ENCODE results near the gene TNNC1. TPM values are rescaled to one million over a fixed set of nuclear protein-coding genes. Genes with fewer than 3 reads are reported as not detected.

Gene TNNC1
- total RNA-seq, 1 experiment from 2014 or later: 5.6 TPM

GRCh38 chr3:52450489-52451236, 3.2 kb downstream of the TNNC1 start:
- no peak overlapping the region for H3K4me2 ChIP-seq (ENCODE audit: insufficient read depth, insufficient read length, low read length)
- Mint-ChIP-seq H3K36me3 (ENCODE audit: insufficient read depth in 1 of 3, low read depth in 3 of 3) (no peaks in the 10 kb centered on the region; a peak in 1 of 7 replicates), H3K27ac (peak overlapping the region in 2 of 3 experiments; percentile 77 to 85; a peak in 4 of 7 replicates), H3K4me1 (peaks cover 31 to 42% of the 10 kb centered on the region in 2 experiments), H3K9me3 (no peaks in the 10 kb centered on the region), H3K27me3 (ENCODE audit: low read depth) (peaks cover 3% of the 10 kb centered on the region), H3K4me3 (no peak overlapping the region)
- H2AK5ac ChIP-seq (ENCODE audit: insufficient read length, low read length): no peak overlapping the region
- no peak overlapping the region for H2BK12ac ChIP-seq (ENCODE audit: insufficient read length, low read depth, low read length)
- peak overlapping the region; percentile 17 for H3K14ac ChIP-seq (ENCODE audit: insufficient read depth, low read length)
- no peak overlapping the region for H2BK120ac ChIP-seq (ENCODE audit: low read depth, low read length, poor library complexity, severe bottlenecking)
- no peak overlapping the region for H4K8ac ChIP-seq (replicated peaks; ENCODE audit: insufficient read length, low read depth, low read length)
- no peaks in the 10 kb centered on the region for H3K23me2 ChIP-seq (ENCODE audit: insufficient read length, low read depth, low read length, poor library complexity, severe bottlenecking)
- no peak overlapping the region for H2BK5ac ChIP-seq (ENCODE audit: insufficient read length, low read length)
- H3K56ac ChIP-seq (ENCODE audit: insufficient read length, low read depth, low read length): no peak overlapping the region
- H3K79me2 ChIP-seq (ENCODE audit: insufficient read depth, low read length): no peaks in the 10 kb centered on the region
- H2BK20ac ChIP-seq (ENCODE audit: low read depth, low read length, poor library complexity, severe bottlenecking): no peak overlapping the region
- no peak overlapping the region for H3K27ac ChIP-seq (ENCODE audit: insufficient read length, low read depth, low read length)
- H3K4me1 ChIP-seq (ENCODE audit: insufficient read depth, low read length): no peaks in the 10 kb centered on the region; the same call in 1 of the 2 replicates
- H3T11ph ChIP-seq (ENCODE audit: low read length): no peak overlapping the region
- peak; percentile 20 for DNase-seq
- H4K91ac ChIP-seq (ENCODE audit: insufficient read length, low read depth, low read length): peak overlapping the region; percentile 46
- H3K23ac ChIP-seq (ENCODE audit: insufficient read length, low read depth, low read length): no peak overlapping the region
- H2AFZ ChIP-seq (ENCODE audit: low read length): no peak overlapping the region
- TF ChIP-seq CTCF (conservative IDR thresholded peaks at IDR 0.05): no peak
- no peak overlapping the region for H3K4ac ChIP-seq (ENCODE audit: low read depth, low read length)
- H3K18ac ChIP-seq (ENCODE audit: insufficient read length, low read depth, low read length): no peak overlapping the region
- WGBS (ENCODE audit: extremely low coverage, insufficient read length, low lambda C conversion rate): no CpG with 5 or more reads among the region's 11 CpGs
- no peaks in the 10 kb centered on the region for H4K20me1 ChIP-seq (ENCODE audit: control insufficient read depth, insufficient read depth, insufficient read length)
- H2BK15ac ChIP-seq (ENCODE audit: low read depth, low read length): no peak overlapping the region
- H3K9me3 ChIP-seq (ENCODE audit: control insufficient read depth, low read depth, low read length): no peaks in the 10 kb centered on the region
- no peaks in the 10 kb centered on the region for H3K27me3 ChIP-seq (ENCODE audit: insufficient read depth, low read length)
- H4K5ac ChIP-seq (ENCODE audit: insufficient read length, low read depth, low read length): no peak overlapping the region
- no peak overlapping the region for H3K9ac ChIP-seq (ENCODE audit: extremely low read depth, insufficient read length, low read length)
- no peaks in the 10 kb centered on the region for H3K79me1 ChIP-seq (ENCODE audit: insufficient read depth, low read depth, low read length, poor library complexity, severe bottlenecking)
